ENCODE data around the gene EPB42.

EPB42 gene

DNA sequence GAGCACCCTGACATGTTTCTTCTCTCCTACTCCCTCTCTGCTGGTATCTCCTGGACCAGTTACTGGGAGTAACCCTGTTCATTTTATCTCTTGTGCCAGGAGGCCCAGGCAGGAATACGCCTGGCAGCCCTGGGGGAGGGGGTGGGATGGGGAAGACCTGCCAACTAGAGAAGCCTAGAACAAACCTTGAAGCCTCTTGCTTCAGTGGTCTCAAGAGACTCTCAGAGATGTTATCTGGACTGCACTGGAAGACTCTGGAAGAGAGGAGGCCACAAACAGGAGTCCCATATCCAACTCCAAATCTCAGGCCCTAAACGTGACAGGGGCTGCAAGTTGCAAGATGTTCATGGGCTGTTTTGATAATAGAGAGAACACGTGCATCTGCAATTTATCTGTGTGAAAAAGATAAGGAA lies at the start of gene EPB42:
Gene EPB42 (minus strand): TSS at position 28 of the 413 bp plus-strand sequence. CDS start 193 bp downstream, outside the sequence.
- DNase-seq (ENCODE audit: low spot score) = no peak

DNA sequence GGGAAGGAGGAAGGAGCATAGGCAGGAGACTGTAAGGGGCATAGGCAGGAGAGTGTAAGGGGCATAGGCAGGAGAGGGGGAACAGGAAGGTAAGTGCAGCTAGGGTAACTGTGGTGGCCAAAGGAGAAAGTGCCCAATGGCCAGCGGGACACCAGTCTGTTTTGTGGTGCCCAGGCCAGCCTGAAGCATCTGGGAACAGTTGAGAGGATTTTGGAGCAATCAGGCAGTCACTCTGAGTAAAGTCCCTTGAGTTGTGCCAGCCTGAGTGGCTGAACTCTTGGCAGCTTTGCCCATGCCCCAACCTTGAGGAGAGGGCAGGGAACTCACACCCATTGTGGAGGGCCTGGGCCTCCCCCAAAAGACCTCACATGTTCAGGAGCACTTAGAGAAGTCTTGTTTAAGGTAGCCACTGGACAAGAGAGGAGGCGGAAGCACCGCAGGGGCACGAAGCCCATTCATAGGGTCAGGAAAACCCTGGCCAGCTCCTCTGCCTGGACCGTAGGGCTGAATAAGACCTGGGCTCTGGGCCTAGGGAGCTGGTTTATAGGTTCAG lies 49.4 kb upstream of the EPB42 start:
- DNase-seq (ENCODE audit: low spot score) = no peak

DNA sequence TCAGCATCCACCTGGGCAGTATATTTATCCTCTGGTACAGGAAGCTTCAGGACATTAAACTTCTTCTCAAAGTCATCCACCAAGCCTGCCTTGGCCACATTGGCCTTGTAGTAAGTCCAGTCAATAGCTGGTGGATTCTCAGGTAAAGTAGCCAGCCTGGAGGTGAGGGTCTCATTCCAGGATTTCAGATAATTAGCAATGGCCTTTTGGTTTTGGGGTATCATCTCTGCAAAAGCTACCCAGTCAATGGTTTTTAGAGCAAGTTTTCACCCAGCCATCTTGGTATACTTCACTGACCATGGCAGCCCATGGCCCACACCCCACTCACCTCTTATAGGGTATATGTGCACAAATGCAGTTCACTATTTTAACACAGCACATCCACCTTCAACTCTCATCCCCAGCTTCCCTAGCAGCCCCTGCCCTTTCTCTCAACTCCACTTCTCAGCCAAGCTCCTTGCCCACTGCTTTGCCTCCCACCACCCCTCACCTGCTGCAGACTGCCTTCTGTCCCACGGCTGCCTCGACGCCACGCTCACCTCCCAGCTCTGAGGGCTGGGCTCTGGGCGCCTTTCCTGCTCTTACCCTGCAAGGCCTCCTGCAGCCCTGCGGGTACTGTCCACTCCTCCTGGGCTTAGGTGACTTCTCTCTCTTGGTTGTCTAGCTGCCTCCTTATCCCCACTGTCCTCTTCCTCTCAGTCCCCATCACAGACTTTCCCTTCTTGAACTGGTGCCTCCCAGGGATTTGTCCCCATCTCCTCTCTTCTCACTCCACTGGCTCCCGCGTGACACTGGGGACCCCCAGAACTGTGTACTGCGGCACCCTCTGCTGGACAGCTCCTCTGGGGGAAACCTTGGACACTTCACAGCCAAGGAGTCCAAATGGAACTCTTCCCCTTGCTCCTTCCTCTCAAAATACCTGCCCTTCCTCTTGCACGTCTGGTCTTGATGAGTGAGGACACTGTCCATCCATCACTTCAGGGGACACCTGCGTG lies 47.6 kb upstream of the EPB42 start:
- DNase-seq (ENCODE audit: low spot score) = no peak

DNA sequence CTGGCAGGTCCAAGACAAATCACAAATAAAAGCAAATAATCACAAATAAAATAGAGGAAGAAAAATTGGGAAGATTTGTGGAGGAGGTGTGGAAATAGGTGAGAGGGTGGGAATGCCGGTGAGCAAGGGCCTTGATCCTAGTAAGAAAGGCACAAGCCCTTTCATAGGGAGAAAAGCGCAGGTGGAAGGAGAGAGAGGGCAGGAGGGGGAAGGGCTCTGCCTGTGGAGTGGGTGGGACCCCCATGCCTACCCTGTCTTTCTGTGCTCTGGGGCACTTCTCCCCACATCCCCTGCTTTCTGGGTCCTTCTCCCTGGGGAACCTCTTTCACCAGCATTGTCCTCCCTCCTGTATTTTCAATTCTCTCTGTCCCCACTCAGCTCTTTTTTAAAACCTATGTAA lies 46.6 kb upstream of the EPB42 start:
- no peak for DNase-seq (ENCODE audit: low spot score)

DNA sequence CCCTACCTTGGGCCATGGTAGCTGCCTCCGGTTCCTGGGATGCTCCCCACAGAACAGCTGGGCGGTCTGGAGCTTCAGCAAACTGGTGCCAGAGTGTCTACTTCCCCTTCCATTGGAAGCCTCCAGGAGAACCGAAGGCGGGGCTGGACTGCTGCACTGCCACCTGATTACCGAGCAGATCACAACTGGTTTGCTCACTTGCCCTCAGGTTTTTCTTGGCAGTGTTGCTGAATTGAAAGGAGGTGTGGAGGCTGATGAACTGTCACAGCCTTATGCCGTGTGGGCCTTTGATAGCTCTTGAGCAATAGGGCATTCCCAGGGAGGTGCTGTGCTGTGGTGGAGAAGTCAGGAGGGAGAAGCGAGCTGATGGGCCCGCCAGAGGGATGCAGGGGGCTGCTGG lies 46.0 kb upstream of the EPB42 start, which contains the start of gene TGM5:
Gene TGM5 (minus strand): TSS at position 95 of the 400 bp plus-strand sequence. CDS start 79 bp downstream, at position 16.
- no peak for DNase-seq (ENCODE audit: low spot score)

DNA sequence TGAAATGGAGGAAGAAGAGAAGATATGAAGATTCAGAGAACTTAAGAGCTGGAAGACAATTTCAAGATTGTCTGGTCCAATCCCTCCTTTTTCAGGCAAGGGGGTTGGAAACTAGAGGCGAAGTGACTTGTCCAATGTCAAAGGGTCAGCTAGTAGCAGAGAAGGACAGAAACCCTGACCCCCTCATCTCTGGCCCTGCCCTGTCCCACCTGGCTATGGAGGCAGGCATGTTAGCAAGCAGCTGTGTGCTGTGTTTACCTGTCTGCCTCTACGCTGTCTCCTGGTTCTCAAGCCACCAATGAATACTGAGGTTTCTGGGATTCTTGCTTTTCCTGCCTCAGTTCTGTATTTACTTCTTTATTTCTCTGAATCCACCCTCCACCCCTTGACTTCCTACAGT lies 45.6 kb upstream of the EPB42 start:
- no peak for DNase-seq (ENCODE audit: low spot score)

DNA sequence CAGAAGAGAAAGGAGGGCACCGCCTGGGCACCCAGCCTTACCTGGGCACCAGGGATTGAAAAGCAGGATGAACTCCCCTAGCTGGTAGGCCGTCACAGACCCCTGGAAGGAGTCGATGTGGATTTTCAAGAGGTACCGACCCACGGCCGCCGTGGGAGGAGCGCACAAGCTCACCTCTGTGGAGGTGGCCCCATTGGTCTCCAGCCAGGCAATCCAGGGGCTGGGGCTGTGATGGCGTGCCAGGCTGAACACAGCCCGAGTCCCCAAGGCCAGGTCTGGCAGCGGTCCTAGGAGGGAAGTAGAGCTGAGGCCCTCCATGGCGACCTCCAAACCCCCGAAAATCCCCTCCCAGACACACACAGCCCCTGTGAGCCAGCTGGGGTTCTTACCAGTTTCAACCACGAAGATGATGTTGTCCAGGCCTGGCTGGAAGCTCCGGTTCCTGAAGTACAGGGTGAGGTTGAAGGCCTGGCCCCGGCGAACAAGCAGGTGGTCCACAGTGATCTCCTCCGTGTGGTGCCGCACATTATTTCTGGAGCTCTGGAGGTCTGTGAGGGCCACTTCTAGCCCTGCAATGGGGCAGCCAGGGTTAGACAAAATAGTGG lies 39.3 kb upstream of the EPB42 start:
- no peak for DNase-seq (ENCODE audit: low spot score)

DNA sequence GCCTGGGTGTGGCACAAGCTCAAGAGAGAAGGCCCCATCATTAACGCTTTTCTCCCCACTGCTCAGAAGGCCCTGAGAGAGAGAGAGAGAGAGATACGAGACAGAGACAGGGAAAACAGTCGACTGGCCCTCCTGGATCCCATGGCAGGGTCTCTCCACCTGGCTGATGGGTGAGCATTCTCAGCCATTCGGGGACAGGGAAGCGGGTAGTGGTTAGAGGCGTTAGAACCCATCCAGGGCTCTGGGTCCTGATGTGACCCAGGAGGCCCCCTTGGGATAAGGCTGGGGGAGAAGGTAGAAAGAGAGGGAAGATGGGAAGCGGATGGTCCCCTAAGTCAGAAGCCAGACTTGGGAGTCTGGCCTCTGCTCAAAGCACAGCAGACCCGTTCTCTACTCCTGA lies 38.0 kb upstream of the EPB42 start:
- DNase-seq (ENCODE audit: low spot score) = no peak

DNA sequence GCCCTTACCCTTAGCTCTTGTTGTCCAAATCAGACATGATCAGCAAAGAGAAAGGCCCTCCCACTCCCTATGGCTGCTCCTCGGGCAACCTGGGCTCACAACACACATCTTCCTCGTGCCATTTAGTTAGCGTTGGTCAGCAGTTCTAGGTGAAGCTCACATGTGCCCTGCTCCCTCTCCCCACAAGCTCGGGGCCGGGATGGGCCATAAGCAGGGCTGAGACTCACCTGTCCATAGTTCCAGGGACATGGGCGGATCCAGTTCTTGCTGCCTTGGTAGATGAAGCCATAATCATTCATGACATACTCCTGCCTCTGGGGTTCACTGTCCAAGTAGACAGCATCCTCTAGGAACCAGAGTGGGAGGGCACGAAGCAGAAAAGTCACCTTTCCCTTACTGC lies 35.5 kb upstream of the EPB42 start:
- no peak for DNase-seq (ENCODE audit: low spot score)

DNA sequence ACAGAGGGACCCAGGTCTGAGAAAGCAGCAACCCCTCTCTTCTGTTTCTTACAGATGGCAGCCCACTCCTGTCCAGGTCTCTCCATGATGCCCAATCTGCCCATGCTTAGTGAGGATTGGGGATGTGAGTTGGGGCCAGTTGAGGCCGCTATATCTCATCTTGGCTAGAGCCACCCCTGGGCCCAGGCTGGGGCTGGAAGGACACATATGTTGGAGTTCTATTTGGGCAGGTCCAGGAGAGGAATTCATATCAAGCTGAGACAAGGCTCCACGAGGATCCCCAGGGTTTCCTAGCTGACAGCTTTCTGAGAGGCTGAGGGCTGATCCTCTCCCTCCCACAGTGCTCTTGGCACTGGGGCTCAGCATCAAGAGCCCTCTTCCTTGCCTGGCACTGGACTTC lies 34.6 kb upstream of the EPB42 start:
- DNase-seq (ENCODE audit: low spot score) = no peak

DNA sequence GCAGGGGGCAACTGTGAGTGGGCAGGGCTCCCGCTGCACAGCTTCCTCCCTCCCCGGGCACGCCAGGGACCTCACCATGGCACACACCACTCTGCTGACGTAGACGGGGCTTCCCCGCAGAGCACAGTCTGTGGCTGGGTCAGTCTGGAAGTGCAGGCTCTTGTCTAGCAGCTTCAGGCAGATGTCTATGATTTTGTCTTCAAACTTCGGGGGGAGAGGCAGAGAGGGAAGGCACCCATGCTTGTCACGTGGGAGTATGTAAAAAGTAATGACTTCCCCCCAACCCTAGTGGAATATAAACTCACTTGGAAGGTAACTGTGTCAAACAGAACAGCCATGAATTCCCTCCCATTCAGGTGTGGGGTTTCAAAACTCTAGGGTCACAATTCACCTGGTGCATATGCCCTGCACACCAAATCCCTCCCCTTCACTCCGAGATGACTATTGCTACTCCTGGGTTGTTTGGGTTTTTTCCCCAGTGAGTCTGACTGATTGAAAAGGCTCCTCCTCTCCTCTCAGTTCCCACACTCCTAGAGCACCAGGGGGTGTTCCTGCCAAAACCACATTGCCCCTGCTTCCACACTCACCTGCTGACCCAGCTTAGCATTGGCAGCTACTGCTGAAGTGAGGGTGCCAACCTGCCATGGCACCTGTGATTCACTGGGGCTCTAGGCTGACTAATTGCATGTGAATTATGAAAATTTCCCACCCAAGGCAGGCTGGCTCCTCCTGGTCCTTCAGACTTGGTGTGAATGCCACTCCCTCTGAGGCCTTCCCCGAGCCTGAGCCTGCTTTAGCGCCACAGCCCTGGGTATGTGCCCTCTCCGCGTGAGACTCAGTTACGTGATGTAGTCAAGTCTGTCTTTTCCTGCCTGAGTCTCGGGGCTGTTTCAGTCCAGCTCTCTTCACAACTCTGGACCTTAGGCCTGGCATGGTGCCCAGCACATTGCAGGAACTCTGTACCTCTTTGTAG lies 32.9 kb upstream of the EPB42 start:
- peak; percentile 31 for DNase-seq (ENCODE audit: low spot score)

DNA sequence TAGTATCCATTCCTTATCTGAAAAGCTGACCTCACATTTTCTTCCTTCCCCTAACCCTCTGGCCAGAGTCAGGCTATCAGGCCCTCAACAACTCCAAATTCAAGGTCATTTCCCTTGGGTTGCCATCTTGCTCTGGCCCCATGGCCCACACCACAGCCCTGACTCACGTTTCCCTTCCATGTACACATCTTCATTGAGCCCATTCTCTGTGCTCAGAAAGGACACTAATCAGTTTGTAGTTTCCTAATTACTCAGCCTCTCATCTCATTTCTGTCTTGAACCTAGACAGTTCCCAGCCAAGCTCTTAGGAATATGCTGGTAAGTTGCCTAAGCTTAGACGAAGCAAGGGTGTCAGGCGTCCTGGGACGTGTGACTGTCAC lies 31.0 kb upstream of the EPB42 start:
- no peak for DNase-seq (ENCODE audit: low spot score)

DNA sequence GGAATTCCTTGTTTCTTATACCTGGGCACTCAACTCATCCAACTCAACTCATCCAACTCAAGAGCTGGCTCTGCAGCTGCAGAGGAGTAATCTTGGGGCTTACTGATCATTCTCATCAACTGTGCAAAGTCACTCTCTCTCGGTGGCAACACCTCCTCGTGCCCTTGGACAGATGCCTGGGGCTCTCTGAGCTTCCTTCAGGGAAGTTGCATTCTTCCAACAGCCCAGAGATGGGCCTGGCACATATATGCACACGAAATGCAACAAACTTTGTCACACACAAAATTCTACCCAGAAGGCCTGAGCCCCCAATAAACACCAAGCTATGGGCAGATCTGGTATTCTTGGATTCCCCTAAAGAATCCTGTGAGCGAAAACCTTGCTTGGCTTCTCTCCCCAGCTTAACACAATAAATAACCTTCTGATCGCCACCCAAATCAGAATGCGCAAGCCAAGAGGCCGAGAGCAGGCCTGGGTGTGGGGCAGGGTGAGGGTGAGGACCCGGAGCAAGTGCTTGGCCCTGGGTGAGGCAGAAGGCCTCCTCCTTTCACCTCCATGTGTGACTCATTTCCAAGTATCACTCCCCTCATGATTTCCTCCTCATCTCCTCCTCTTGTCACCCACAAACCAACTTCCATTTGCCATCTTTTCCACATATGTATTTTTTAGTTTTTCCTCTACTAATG lies 30.5 kb upstream of the EPB42 start:
- no peak for DNase-seq (ENCODE audit: low spot score)

DNA sequence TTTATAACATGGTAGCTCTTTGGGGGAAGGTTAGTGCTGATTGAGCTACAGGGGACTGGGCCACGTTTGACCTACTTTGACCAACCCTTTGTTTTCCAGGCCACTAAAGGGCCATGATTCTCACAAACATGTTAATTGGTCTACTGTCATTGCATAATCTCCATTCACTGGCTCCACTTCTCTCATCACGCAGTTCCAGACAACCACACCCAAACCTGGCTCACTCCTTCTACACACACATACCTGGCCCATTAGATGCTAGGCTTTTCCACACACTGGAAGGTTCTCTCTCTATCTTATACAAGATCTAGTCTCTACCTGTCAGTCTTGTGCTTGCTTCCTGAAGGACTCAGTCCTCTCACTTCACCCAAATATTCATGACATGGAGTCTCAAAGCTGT lies 30.0 kb upstream of the EPB42 start:
- DNase-seq (ENCODE audit: low spot score) = no peak

DNA sequence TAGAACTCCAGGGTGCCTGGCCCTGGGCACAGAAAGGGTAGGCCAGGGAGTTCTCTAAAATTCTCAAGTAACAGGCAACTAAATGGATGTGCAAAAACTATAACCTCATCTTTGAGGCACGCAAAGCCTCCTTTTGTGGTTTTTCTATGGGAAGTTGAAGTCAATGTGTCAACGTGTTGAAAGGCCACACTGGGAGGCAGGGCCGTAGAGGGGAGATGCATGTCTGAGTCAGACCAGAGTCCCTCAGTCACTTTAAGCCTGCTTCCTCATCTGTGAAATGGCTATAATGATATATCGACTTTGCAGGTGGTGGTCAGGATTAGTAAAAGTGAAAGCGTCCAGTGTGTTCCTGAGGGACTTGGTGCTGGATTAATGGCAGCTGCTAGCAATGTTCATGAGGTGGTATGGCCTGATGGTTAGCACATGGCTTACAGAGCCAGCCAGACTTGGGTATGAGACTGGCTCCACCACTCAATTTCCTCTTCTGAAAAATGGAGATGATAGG lies 28.9 kb upstream of the EPB42 start:
- DNase-seq (ENCODE audit: low spot score) = no peak

DNA sequence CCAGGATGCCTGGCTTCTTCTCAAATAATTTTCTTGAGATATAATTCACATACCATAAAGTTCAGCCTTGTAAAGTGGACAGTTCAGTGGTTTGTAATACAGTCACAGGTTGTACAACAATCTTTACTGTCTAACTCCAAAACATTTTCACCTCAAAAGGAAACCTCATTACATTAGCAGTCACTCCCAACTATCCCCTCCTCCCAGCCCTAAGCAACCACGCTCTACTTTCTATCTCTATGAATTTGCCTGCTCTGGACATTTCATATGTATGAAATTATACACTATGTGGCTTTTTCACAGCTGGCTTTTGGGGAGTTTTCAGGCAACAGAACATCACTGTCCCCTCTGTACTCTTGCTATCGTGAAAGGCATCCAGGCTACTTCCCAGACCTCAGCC lies 28.4 kb upstream of the EPB42 start:
- DNase-seq (ENCODE audit: low spot score) = no peak

DNA sequence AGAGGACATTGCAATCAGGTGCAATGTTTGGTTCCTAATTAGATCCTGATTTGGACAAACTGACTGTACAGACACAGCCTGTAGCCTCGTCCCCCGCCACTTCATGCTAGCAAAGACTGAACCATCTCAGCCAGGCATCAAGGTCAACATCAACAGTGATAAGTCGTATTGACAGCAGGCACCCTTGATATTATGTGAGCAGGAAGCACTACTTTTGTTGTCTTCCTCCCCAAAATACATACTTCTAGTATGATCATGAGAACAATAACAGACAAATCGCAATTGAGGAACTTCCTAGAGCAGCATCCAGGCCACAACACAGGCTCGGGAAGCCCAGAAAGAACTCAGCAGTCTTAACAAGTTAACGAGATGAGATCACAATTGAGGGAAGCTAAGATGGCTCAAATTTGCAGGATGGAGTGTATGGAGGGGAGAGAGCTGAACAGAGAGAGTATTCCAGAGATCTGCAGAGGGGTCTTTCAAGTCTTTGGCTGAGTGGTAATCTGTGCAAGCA lies 25.5 kb upstream of the EPB42 start:
- no peak for DNase-seq (ENCODE audit: low spot score)

DNA sequence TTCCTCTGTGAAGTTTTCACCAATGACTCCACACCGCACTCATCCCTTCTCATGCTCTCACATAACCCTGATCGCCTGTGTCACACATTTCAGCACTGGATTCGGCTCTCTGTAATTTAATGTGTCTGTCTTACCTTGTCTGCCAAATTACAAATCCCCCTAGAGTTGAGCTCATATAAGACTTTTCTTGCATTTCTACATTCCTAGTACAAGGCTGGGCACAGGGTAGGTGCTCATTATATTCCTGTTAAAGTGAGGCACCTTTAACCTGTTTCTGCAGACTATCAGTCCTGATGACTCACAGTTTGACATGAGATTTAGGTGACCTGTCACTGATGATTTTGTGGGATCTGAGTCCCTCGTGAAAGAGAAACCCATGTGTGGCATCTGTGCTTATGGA lies 23.3 kb upstream of the EPB42 start:
- DNase-seq (ENCODE audit: low spot score) = no peak

DNA sequence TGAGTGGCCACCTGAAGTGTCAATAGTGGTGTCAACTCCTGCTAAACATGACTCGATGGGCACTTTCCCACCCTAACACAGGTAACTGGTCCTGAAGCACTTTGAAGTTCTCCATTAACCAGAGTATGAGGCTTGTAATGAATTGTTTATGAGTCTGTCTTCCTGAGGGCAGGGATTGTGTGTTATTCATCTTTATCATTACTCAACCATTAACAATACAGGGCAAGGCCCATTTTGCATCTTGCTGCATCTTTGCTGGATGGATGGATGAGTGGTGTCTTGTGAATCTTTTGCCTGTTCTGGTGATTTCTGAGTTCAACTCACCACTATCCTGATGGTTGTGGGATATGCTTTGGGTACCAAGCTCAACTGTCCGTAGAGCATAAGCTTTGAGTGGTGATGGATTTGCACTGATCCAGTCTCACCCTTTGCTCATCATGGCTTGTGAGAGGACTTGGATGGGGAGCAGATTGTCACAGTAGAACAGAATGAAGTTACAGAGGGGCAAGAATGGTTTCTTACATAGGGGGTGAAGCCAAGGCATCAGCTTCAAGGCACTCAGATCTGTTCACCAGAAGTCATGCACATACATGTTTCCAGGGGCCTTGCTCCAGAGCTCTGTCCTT lies 22.3 kb upstream of the EPB42 start:
- no peak for DNase-seq (ENCODE audit: low spot score)

DNA sequence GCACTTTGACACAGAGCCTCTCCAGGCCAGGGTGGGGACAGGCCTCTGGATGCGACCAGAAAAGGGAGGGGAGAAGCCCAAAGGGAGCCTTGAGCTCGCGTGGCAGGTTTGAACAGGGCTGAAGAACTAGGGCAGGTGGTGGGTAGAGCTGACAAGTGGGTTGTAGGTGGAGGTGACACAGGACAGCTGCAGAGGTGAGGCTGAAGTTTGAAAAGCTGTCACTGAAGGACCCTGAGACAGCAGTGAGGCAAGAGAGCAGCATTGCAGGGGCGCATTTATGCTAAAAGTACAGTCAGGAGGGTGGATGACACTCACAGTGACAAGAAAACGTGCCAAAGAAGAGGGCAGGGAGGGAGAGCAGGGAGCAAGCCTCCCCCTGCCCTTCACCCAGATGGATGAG lies 21.8 kb upstream of the EPB42 start:
- no peak for DNase-seq (ENCODE audit: low spot score)

Data from CD4-positive, alpha-beta T cell treated with Interleukin-2 at 100 ng/mL for 4 hours (primary cell).